Measurements from ENCODE around the gene LRP1B. TPM values are rescaled to one million over a fixed set of nuclear protein-coding genes. Genes with fewer than 3 reads are reported as not detected.

Gene LRP1B
- total RNA-seq, 1 donor from 2014 or later, result 0.25 TPM

- TF ChIP-seq CTCF (IDR thresholded peaks at IDR 0.05), result no peak
- no peaks in the 10 kb centered on the region for H3K9me3 Mint-ChIP-seq (ENCODE audit: low read depth)
- no peaks in the 10 kb centered on the region for H3K36me3 Mint-ChIP-seq (ENCODE audit: low read depth)
- H3K27me3 Mint-ChIP-seq (ENCODE audit: low read depth), result peaks cover 5% of the 10 kb centered on the region
- no peak overlapping the region for H3K4me3 Mint-ChIP-seq (ENCODE audit: unreplicated experiment)
- H3K4me1 Mint-ChIP-seq (ENCODE audit: low read depth), result no peaks in the 10 kb centered on the region
- no peak overlapping the region for H3K27ac Mint-ChIP-seq (ENCODE audit: unreplicated experiment)
- DNase-seq (ENCODE audit: low spot score), result no peak
Measured at GRCh38 chr2:140249821-140250220, 1881.0 kb downstream of the LRP1B start.

- H3K27ac Mint-ChIP-seq (ENCODE audit: unreplicated experiment), result no peak overlapping the region
- no peaks in the 10 kb centered on the region for H3K4me1 Mint-ChIP-seq (ENCODE audit: low read depth)
- peaks cover 9% of the 10 kb centered on the region for H3K27me3 Mint-ChIP-seq (ENCODE audit: low read depth)
- no peak overlapping the region for H3K4me3 Mint-ChIP-seq (ENCODE audit: unreplicated experiment)
- no peaks in the 10 kb centered on the region for H3K9me3 Mint-ChIP-seq (ENCODE audit: low read depth)
- no peaks in the 10 kb centered on the region for H3K36me3 Mint-ChIP-seq (ENCODE audit: low read depth)
- DNase-seq (ENCODE audit: low spot score), result no peak
- TF ChIP-seq CTCF (IDR thresholded peaks at IDR 0.05), result no peak
Measured at GRCh38 chr2:140248623-140249022, 1882.2 kb downstream of the LRP1B start.

GRCh38 chr2:140247451-140248195, 1883.2 kb downstream of the LRP1B start:
- H3K27me3 Mint-ChIP-seq (ENCODE audit: low read depth), result peaks cover 11% of the 10 kb centered on the region
- no peak overlapping the region for H3K4me3 Mint-ChIP-seq (ENCODE audit: unreplicated experiment)
- H3K27ac Mint-ChIP-seq (ENCODE audit: unreplicated experiment), result no peak overlapping the region
- TF ChIP-seq CTCF (IDR thresholded peaks at IDR 0.05), result no peak
- no peaks in the 10 kb centered on the region for H3K9me3 Mint-ChIP-seq (ENCODE audit: low read depth)
- no peak for DNase-seq (ENCODE audit: low spot score)
- no peaks in the 10 kb centered on the region for H3K4me1 Mint-ChIP-seq (ENCODE audit: low read depth)
- no peaks in the 10 kb centered on the region for H3K36me3 Mint-ChIP-seq (ENCODE audit: low read depth)

- no peaks in the 10 kb centered on the region for H3K9me3 Mint-ChIP-seq (ENCODE audit: low read depth)
- no peaks in the 10 kb centered on the region for H3K4me1 Mint-ChIP-seq (ENCODE audit: low read depth)
- no peaks in the 10 kb centered on the region for H3K36me3 Mint-ChIP-seq (ENCODE audit: low read depth)
- H3K4me3 Mint-ChIP-seq (ENCODE audit: unreplicated experiment), result no peak overlapping the region
- peaks cover 13% of the 10 kb centered on the region for H3K27me3 Mint-ChIP-seq (ENCODE audit: low read depth)
- no peak for TF ChIP-seq CTCF (IDR thresholded peaks at IDR 0.05)
- no peak overlapping the region for H3K27ac Mint-ChIP-seq (ENCODE audit: unreplicated experiment)
- DNase-seq (ENCODE audit: low spot score), result no peak
Measured at GRCh38 chr2:140246957-140247356, 1883.9 kb downstream of the LRP1B start.

GRCh38 chr2:140246058-140246457, 1884.8 kb downstream of the LRP1B start:
- no peaks in the 10 kb centered on the region for H3K4me1 Mint-ChIP-seq (ENCODE audit: low read depth)
- peaks cover 13% of the 10 kb centered on the region for H3K27me3 Mint-ChIP-seq (ENCODE audit: low read depth)
- H3K4me3 Mint-ChIP-seq (ENCODE audit: unreplicated experiment), result no peak overlapping the region
- no peaks in the 10 kb centered on the region for H3K9me3 Mint-ChIP-seq (ENCODE audit: low read depth)
- H3K36me3 Mint-ChIP-seq (ENCODE audit: low read depth), result no peaks in the 10 kb centered on the region
- H3K27ac Mint-ChIP-seq (ENCODE audit: unreplicated experiment), result no peak overlapping the region
- TF ChIP-seq CTCF (IDR thresholded peaks at IDR 0.05), result no peak
- no peak for DNase-seq (ENCODE audit: low spot score)
